GM04504 (cell line): ENCODE measurements around the gene ACAN.

Experiments
- DNase-seq: peaks from one replicate; pipeline ENCODE4 v3.0.0-alpha.2; 2012; ENCODE audit warnings: low read depth

ACAN gene

GRCh38 chr15:88902846-88903245 lies 99.6 kb downstream of the ACAN start:
- DNase-seq: no peak

- no peak for DNase-seq
Observed at GRCh38 chr15:88904257-88904623, 101.0 kb downstream of the ACAN start.

GRCh38 chr15:88904624-88905327 lies 101.5 kb downstream of the ACAN start:
- DNase-seq: peak; percentile 69

- DNase-seq: no peak
Observed at GRCh38 chr15:88905576-88905975, 102.3 kb downstream of the ACAN start.

GRCh38 chr15:88906130-88906529 lies 102.9 kb downstream of the ACAN start:
- DNase-seq: no peak

- DNase-seq: no peak
Observed at GRCh38 chr15:88906551-88906950, 103.3 kb downstream of the ACAN start.

- DNase-seq: no peak
Observed at GRCh38 chr15:88907111-88907510, 103.9 kb downstream of the ACAN start.

- DNase-seq: no peak
Observed at GRCh38 chr15:88908123-88908522, 104.9 kb downstream of the ACAN start.

- no peak for DNase-seq
Observed at GRCh38 chr15:88908697-88909621, 105.7 kb downstream of the ACAN start.

- no peak for DNase-seq
Observed at GRCh38 chr15:88909956-88910831, 107.0 kb downstream of the ACAN start.

GRCh38 chr15:88911766-88912118 lies 108.5 kb downstream of the ACAN start:
- no peak for DNase-seq

- no peak for DNase-seq
Observed at GRCh38 chr15:88912500-88912921, 109.3 kb downstream of the ACAN start.

GRCh38 chr15:88913017-88913849 lies 110.0 kb downstream of the ACAN start, which contains the start of gene MFGE8:
TSS of gene MFGE8 (minus strand) at chr15:88913379. CDS start at chr15:88913319, 60 bp downstream.
- peak; percentile 50 for DNase-seq

- DNase-seq: no peak
Observed at GRCh38 chr15:88913850-88914169, 110.6 kb downstream of the ACAN start.

GRCh38 chr15:88915354-88915753 lies 112.1 kb downstream of the ACAN start:
- no peak for DNase-seq

GRCh38 chr15:88917760-88918159 lies 114.5 kb downstream of the ACAN start:
- no peak for DNase-seq

- peak; percentile 97 for DNase-seq
Observed at GRCh38 chr15:88918738-88919137, 115.5 kb downstream of the ACAN start.

GRCh38 chr15:88920186-88920891 lies 117.1 kb downstream of the ACAN start:
- peak; percentile 58 for DNase-seq

GRCh38 chr15:88920892-88921435 lies 117.7 kb downstream of the ACAN start:
- DNase-seq: peak; percentile 68
